GM23338 (cell line): ENCODE results near the gene PLA2G6. TPM values are rescaled to one million over a fixed set of nuclear protein-coding genes. Genes with fewer than 3 reads are reported as not detected.

ENCODE experiments used
- ATAC-seq: fragments of 200-7000 bp; cut with Tn5 transposase; 3 replicates; pipeline ENCODE4 v1.9.1; 2020
- DNase-seq: peaks from one replicate; pipeline ENCODE4 v3.0.0-alpha.2; 2015; ENCODE audit warnings: low spot score
- H2AFZ ChIP-seq: fragments of 200-600 bp; sonication (generic); 2 replicates; pipeline ENCODE4 v1.8.0; 2016; ENCODE audit warnings: antibody characterized with exemption, mild to moderate bottlenecking, moderate library complexity
- H3F3A ChIP-seq: fragments of 200-600 bp; sonication (generic); replicated peaks from 2 replicates; pipeline ENCODE4 v1.8.0; 2017; ENCODE audit warnings: antibody characterized with exemption, mixed run types, low read depth
- H3K27ac ChIP-seq: fragments of 200-600 bp; sonication (generic); 2 replicates; pipeline ENCODE4 v1.6.1; 2016; ENCODE audit warnings: low read depth
- H3K27me3 ChIP-seq: fragments of 200-600 bp; sonication (generic); 2 replicates; pipeline ENCODE4 v1.8.0; 2016; ENCODE audit warnings: mild to moderate bottlenecking, mixed run types, moderate library complexity; ENCODE audit not compliant: insufficient read depth
- H3K36me3 ChIP-seq: fragments of 200-600 bp; sonication (generic); 2 replicates; pipeline ENCODE4 v1.8.0; 2016; ENCODE audit warnings: mild to moderate bottlenecking; ENCODE audit not compliant: insufficient read depth
- H3K4me1 ChIP-seq: fragments of 200-600 bp; sonication (generic); 2 replicates; pipeline ENCODE4 v1.8.0; 2016; ENCODE audit warnings: mild to moderate bottlenecking, moderate library complexity; ENCODE audit not compliant: insufficient read depth
- H3K4me2 ChIP-seq: fragments of 200-600 bp; sonication (generic); 2 replicates; pipeline ENCODE4 v1.7.1; 2017; ENCODE audit warnings: mixed run types
- H3K4me3 ChIP-seq: fragments of 200-600 bp; sonication (generic); 2 replicates; pipeline ENCODE4 v1.6.1; 2016; ENCODE audit warnings: mixed run types
- H3K79me2 ChIP-seq: fragments of 200-600 bp; sonication (generic); replicated peaks from 2 replicates; pipeline ENCODE4 v1.8.0; 2017; ENCODE audit warnings: mild to moderate bottlenecking; ENCODE audit not compliant: insufficient read depth
- H3K9me2 ChIP-seq: fragments of 200-600 bp; sonication (generic); 2 replicates; pipeline ENCODE4 v1.8.0; 2017; ENCODE audit not compliant: insufficient read depth
- H4K20me1 ChIP-seq: fragments of 200-600 bp; sonication (generic); replicated peaks from 2 replicates; pipeline ENCODE4 v1.8.0; 2017; ENCODE audit warnings: mild to moderate bottlenecking; ENCODE audit not compliant: insufficient read depth
- H3K27ac Mint-ChIP-seq: 2 replicates; pipeline ENCODE4 v1.8.0; 2020; ENCODE audit warnings: inconsistent platforms, mild to moderate bottlenecking, moderate library complexity, mixed read lengths
- H3K27me3 Mint-ChIP-seq: 3 replicates; pipeline ENCODE4 v1.8.0; 2022; ENCODE audit warnings: low read depth, mild to moderate bottlenecking, moderate library complexity, mixed read lengths, inconsistent platforms; ENCODE audit not compliant: insufficient read depth, poor library complexity
- H3K36me3 Mint-ChIP-seq: 3 replicates; pipeline ENCODE4 v1.8.0; 2021; ENCODE audit warnings: low read depth, mild to moderate bottlenecking, inconsistent platforms, moderate library complexity, mixed read lengths
- H3K4me1 Mint-ChIP-seq: 3 replicates; pipeline ENCODE4 v1.8.0; 2020; ENCODE audit warnings: mild to moderate bottlenecking, inconsistent platforms, mixed read lengths
- H3K4me3 Mint-ChIP-seq: 3 replicates; pipeline ENCODE4 v1.8.0; 2021; ENCODE audit warnings: moderate library complexity, mild to moderate bottlenecking, inconsistent platforms, mixed read lengths
- H3K9me3 Mint-ChIP-seq: 3 replicates; pipeline ENCODE4 v1.8.0; 2020; ENCODE audit warnings: moderate library complexity, mild to moderate bottlenecking, inconsistent platforms, mixed read lengths
- CREB1 ChIP-seq: fragments of 250-450 bp; sonication (Bioruptor Pico); IDR thresholded peaks from 2 replicates; pipeline ENCODE4 v1.5.0; 2020; ENCODE audit warnings: low read depth, mild to moderate bottlenecking, moderate library complexity
- EZH2phosphoT487 ChIP-seq: fragments of 200-600 bp; sonication (generic); IDR thresholded peaks from one replicate; pipeline ENCODE4 v1.8.1; 2018; ENCODE audit warnings: antibody characterized with exemption; ENCODE audit not compliant: unreplicated experiment
- JUNB ChIP-seq: IDR thresholded peaks from one replicate; pipeline ENCODE4 v1.6.1; 2016; ENCODE audit warnings: antibody characterized with exemption; ENCODE audit not compliant: unreplicated experiment
- NANOG ChIP-seq: IDR thresholded peaks from 2 replicates; pipeline ENCODE4 v1.6.1; 2016; ENCODE audit warnings: antibody characterized with exemption, borderline replicate concordance
- POLR2AphosphoS5 ChIP-seq: IDR thresholded peaks from 2 replicates; pipeline ENCODE4 v1.6.1; 2016; ENCODE audit warnings: antibody characterized with exemption, low read depth
- STAT1 ChIP-seq: IDR thresholded peaks from one replicate; pipeline ENCODE4 v1.6.1; 2016; ENCODE audit warnings: antibody characterized with exemption; ENCODE audit not compliant: unreplicated experiment
- ZNF114 ChIP-seq: fragments of 250-450 bp; sonication (Bioruptor Pico); IDR thresholded peaks from 2 replicates; pipeline ENCODE4 v1.5.0; 2020; ENCODE audit warnings: mild to moderate bottlenecking, moderate library complexity
- ZNF331 ChIP-seq: fragments of 250-450 bp; sonication (Bioruptor Pico); IDR thresholded peaks from 2 replicates; pipeline ENCODE4 v1.5.0; 2020; ENCODE audit warnings: low read depth, mild to moderate bottlenecking, moderate library complexity
- polyA plus RNA-seq: library from polyadenylated mRNA; unstranded; fragments of >200 nt; fragmentation: Nextera tagmentation; extraction: Ambion mirVana; gene quantifications from 2 replicates; pipeline ENCODE4 v1.2.1, GENCODE V29; 2016
- total RNA-seq: library from RNA; depleted of rRNA; stranded (reverse); fragments of >200 nt; shearing (Covaris generic); gene quantifications from 2 replicates; pipeline ENCODE4 v1.2.3, GENCODE V29; 2014
- TF ChIP-seq, protein P1 (sequence below): IDR thresholded peaks from one replicate; pipeline ENCODE4 v1.6.1; 2018; ENCODE audit warnings: antibody characterized with exemption; ENCODE audit not compliant: unreplicated experiment
- TF ChIP-seq, protein P2 (sequence below), 2 experiments: fragments of 200-600 bp in 1 of 2; sonication (generic) in 1 of 2; conservative IDR thresholded peaks; 2 replicates each; pipeline versions ENCODE4 v1.5.1 to v1.6.1; 2016 to 2017; ENCODE audit warnings: antibody characterized with exemption in 2 of 2, low read depth in 2 of 2, mild to moderate bottlenecking in 2 of 2, moderate library complexity in 1 of 2
- TF ChIP-seq, protein P3 (sequence below): IDR thresholded peaks from 2 replicates; pipeline ENCODE4 v1.6.1; 2016; ENCODE audit warnings: antibody characterized with exemption

The PLA2G6 gene
- total and polyA plus RNA-seq, 2 experiments from 2014 or later, result 4.5 to 12.6 TPM

DNA sequence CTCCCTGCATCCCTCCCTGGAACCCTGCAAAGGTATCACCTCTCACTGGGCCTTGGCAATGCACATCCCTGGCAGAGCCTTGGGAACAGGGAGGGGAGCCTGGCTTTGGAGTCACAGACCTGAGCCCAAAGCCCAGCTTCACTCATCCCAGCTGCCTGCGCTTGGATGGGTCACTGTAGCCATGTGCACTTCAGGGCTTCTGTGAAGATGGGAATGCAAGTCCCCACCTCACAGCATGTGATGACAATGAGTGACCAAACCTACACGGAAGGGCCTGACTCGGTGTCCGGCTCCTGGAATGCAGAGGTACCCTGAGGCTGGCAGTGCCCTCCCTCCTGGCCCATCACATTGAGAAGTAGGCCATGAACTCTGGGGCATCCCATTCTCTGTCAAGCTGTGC is 48.3 kb downstream of the PLA2G6 start:
- H3K27ac ChIP-seq, result no peak overlapping the region
- no peaks in the 10 kb centered on the region for H3K79me2 ChIP-seq
- no peak overlapping the region for H3K4me2 ChIP-seq
- H3K27me3 ChIP-seq, result no peaks in the 10 kb centered on the region
- no peaks in the 10 kb centered on the region for H3K36me3 ChIP-seq
- H3K4me3 Mint-ChIP-seq, result no peak overlapping the region
- peaks cover 3% of the 10 kb centered on the region; the same call in 1 of the 3 replicates for H3K36me3 Mint-ChIP-seq
- no peak overlapping the region for H2AFZ ChIP-seq
- H3K9me2 ChIP-seq, result no peaks in the 10 kb centered on the region
- ATAC-seq, result no peak
- no peaks in the 10 kb centered on the region for H3K9me3 Mint-ChIP-seq
- H3K4me1 Mint-ChIP-seq, result no peaks in the 10 kb centered on the region; the same call in 2 of the 3 replicates
- no peak overlapping the region for H3K4me3 ChIP-seq
- H3K4me1 ChIP-seq, result no peaks in the 10 kb centered on the region
- H4K20me1 ChIP-seq, result no peaks in the 10 kb centered on the region
- no peak overlapping the region for H3K27ac Mint-ChIP-seq
- peaks cover 5% of the 10 kb centered on the region for H3K27me3 Mint-ChIP-seq
- no peak for DNase-seq
- TF ChIP-seq POLR2AphosphoS5, result no peak
- TF ChIP-seq STAT1, result no peak
- TF ChIP-seq CREB1 (CRISPR knock-in tag), result no peak
- TF ChIP-seq ZNF331 (CRISPR knock-in tag), result no peak
- TF ChIP-seq, protein P1, sequence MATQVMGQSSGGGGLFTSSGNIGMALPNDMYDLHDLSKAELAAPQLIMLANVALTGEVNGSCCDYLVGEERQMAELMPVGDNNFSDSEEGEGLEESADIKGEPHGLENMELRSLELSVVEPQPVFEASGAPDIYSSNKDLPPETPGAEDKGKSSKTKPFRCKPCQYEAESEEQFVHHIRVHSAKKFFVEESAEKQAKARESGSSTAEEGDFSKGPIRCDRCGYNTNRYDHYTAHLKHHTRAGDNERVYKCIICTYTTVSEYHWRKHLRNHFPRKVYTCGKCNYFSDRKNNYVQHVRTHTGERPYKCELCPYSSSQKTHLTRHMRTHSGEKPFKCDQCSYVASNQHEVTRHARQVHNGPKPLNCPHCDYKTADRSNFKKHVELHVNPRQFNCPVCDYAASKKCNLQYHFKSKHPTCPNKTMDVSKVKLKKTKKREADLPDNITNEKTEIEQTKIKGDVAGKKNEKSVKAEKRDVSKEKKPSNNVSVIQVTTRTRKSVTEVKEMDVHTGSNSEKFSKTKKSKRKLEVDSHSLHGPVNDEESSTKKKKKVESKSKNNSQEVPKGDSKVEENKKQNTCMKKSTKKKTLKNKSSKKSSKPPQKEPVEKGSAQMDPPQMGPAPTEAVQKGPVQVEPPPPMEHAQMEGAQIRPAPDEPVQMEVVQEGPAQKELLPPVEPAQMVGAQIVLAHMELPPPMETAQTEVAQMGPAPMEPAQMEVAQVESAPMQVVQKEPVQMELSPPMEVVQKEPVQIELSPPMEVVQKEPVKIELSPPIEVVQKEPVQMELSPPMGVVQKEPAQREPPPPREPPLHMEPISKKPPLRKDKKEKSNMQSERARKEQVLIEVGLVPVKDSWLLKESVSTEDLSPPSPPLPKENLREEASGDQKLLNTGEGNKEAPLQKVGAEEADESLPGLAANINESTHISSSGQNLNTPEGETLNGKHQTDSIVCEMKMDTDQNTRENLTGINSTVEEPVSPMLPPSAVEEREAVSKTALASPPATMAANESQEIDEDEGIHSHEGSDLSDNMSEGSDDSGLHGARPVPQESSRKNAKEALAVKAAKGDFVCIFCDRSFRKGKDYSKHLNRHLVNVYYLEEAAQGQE, result no peak
- no peak for TF ChIP-seq EZH2phosphoT487
- TF ChIP-seq, protein P2, sequence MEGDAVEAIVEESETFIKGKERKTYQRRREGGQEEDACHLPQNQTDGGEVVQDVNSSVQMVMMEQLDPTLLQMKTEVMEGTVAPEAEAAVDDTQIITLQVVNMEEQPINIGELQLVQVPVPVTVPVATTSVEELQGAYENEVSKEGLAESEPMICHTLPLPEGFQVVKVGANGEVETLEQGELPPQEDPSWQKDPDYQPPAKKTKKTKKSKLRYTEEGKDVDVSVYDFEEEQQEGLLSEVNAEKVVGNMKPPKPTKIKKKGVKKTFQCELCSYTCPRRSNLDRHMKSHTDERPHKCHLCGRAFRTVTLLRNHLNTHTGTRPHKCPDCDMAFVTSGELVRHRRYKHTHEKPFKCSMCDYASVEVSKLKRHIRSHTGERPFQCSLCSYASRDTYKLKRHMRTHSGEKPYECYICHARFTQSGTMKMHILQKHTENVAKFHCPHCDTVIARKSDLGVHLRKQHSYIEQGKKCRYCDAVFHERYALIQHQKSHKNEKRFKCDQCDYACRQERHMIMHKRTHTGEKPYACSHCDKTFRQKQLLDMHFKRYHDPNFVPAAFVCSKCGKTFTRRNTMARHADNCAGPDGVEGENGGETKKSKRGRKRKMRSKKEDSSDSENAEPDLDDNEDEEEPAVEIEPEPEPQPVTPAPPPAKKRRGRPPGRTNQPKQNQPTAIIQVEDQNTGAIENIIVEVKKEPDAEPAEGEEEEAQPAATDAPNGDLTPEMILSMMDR (conservative IDR thresholded peaks at IDR 0.05; ENCODE audit: low read depth in 2 of 2), result no peak
- TF ChIP-seq, protein P3, sequence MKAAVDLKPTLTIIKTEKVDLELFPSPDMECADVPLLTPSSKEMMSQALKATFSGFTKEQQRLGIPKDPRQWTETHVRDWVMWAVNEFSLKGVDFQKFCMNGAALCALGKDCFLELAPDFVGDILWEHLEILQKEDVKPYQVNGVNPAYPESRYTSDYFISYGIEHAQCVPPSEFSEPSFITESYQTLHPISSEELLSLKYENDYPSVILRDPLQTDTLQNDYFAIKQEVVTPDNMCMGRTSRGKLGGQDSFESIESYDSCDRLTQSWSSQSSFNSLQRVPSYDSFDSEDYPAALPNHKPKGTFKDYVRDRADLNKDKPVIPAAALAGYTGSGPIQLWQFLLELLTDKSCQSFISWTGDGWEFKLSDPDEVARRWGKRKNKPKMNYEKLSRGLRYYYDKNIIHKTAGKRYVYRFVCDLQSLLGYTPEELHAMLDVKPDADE, result no peak
- TF ChIP-seq ZNF114 (CRISPR knock-in tag), result no peak
- no peaks in the 10 kb centered on the region for H3F3A ChIP-seq

DNA sequence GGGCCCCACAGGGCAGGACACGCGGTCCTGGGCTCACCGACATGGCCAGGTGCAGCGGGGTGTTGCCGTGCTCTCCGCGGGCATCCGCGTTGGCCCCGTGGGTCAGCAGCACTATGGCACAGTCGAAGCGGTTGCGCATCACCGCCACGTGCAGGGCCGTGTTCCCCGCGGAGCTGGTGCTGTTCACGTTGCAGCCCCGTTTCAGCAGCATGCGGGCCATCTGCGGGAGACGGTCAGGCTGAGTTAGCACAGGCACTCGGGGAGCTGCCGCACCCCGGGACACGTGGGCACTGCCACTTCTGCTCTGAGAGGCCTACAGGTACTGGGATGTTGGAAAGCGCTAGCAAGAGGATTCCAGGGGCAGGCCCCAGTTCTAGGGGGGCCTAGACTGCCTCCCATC is 48.8 kb downstream of the PLA2G6 start:
- H3K4me3 Mint-ChIP-seq, result no peak overlapping the region
- no peak overlapping the region for H3K4me3 ChIP-seq
- H3K9me3 Mint-ChIP-seq, result no peaks in the 10 kb centered on the region
- H4K20me1 ChIP-seq, result no peaks in the 10 kb centered on the region
- H3K36me3 ChIP-seq, result no peaks in the 10 kb centered on the region
- H3K4me1 ChIP-seq, result no peaks in the 10 kb centered on the region
- H3K27ac Mint-ChIP-seq, result no peak overlapping the region
- no peak overlapping the region for H2AFZ ChIP-seq
- no peaks in the 10 kb centered on the region; the same call in 2 of the 3 replicates for H3K4me1 Mint-ChIP-seq
- H3K79me2 ChIP-seq, result no peaks in the 10 kb centered on the region
- no peaks in the 10 kb centered on the region for H3K9me2 ChIP-seq
- peaks cover 8% of the 10 kb centered on the region for H3K27me3 Mint-ChIP-seq
- H3F3A ChIP-seq, result no peaks in the 10 kb centered on the region
- no peak for DNase-seq
- no peak for ATAC-seq
- peaks cover 3% of the 10 kb centered on the region; the same call in 1 of the 3 replicates for H3K36me3 Mint-ChIP-seq
- no peaks in the 10 kb centered on the region for H3K27me3 ChIP-seq
- no peak overlapping the region for H3K27ac ChIP-seq
- no peak overlapping the region for H3K4me2 ChIP-seq
- TF ChIP-seq NANOG (no peak), POLR2AphosphoS5 (no peak), ZNF331 (CRISPR knock-in tag) (no peak), JUNB (no peak)
- TF ChIP-seq, protein P2 (conservative IDR thresholded peaks at IDR 0.05; ENCODE audit: low read depth in 2 of 2), result no peak
